Natural killer cell (primary cell): ENCODE measurements around the gene MYO1D. TPM values are rescaled to one million over a fixed set of nuclear protein-coding genes. Genes with fewer than 3 reads are reported as not detected.

ENCODE experiments used
- ATAC-seq, 3 donors: fragments of 150-1000 bp in 2 of 3; fragments of 200-7000 bp in 1 of 3; cut with Tn5 transposase; 1 replicate in 1 of 3; 2 replicates in 2 of 3; pipeline ENCODE4 v1.10.0; 2021; ENCODE audit warnings: mild to moderate bottlenecking in 2 of 3, moderate library complexity in 2 of 3
- DNase-seq, 2 donors: peaks; one replicate each; pipeline versions ENCODE4 v3.0.0 to v3.0.0-alpha.2; 2013 to 2021; ENCODE audit warnings: mixed read lengths in 1 of 2
- H3K27ac ChIP-seq: one replicate; pipeline ENCODE4 v1.5.1; 2013; ENCODE audit warnings: mild to moderate bottlenecking, low read length
- H3K27me3 ChIP-seq: one replicate; pipeline ENCODE4 v1.6.1; 2013; ENCODE audit warnings: low read length; ENCODE audit not compliant: control insufficient read depth, insufficient read depth
- H3K36me3 ChIP-seq: one replicate; pipeline ENCODE4 v1.6.1; 2013; ENCODE audit warnings: low read length; ENCODE audit not compliant: control insufficient read depth, insufficient read depth
- H3K4me1 ChIP-seq: one replicate; pipeline ENCODE4 v1.6.1; 2013; ENCODE audit warnings: low read length; ENCODE audit not compliant: control insufficient read depth, insufficient read depth
- H3K4me3 ChIP-seq: one replicate; pipeline ENCODE4 v1.5.1; 2013; ENCODE audit warnings: low read length
- H3K9me3 ChIP-seq: one replicate; pipeline ENCODE4 v1.6.1; 2013; ENCODE audit warnings: low read length; ENCODE audit not compliant: control insufficient read depth, insufficient read depth
- H3K27ac Mint-ChIP-seq, 2 donors: one replicate each; pipeline ENCODE4 v1.8.0; 2022; ENCODE audit warnings: mild to moderate bottlenecking in 2 of 2, mixed read lengths in 2 of 2, moderate library complexity in 1 of 2
- H3K27me3 Mint-ChIP-seq, 2 donors: one replicate each; pipeline ENCODE4 v1.8.0; 2022; ENCODE audit warnings: low read depth in 2 of 2, mixed read lengths in 2 of 2
- H3K36me3 Mint-ChIP-seq: one replicate; pipeline ENCODE4 v1.8.0; 2022; ENCODE audit warnings: mixed read lengths
- H3K4me1 Mint-ChIP-seq, 2 donors: one replicate each; pipeline ENCODE4 v1.8.0; 2022; ENCODE audit warnings: mixed read lengths in 2 of 2
- H3K4me3 Mint-ChIP-seq: one replicate; pipeline ENCODE4 v1.8.0; 2022; ENCODE audit warnings: mild to moderate bottlenecking, moderate library complexity, mixed read lengths
- H3K9me3 Mint-ChIP-seq, 2 donors: one replicate each; pipeline ENCODE4 v1.8.0; 2022; ENCODE audit warnings: mixed read lengths in 2 of 2
- CTCF ChIP-seq: fragments of 200-600 bp; IDR thresholded peaks from one replicate; pipeline ENCODE4 v1.8.0; 2022; ENCODE audit warnings: antibody characterized with exemption
- WGBS: methylation state at CpG from one replicate; pipeline ENCODE4 v1.1.7; 2013; ENCODE audit warnings: missing lambda C conversion rate; ENCODE audit not compliant: insufficient coverage; 5-methylcytosine and 5-hydroxymethylcytosine counted together
- intact Hi-C: fragments of 100-400 bp; cut with micrococcal nuclease; formaldehyde crosslinking; loops from one replicate; pipeline ENCODE4 v1.14.2; 2022
- total RNA-seq, 4 donors: library from RNA; stranded (reverse); fragments of 120-200 nt in 1 of 4; gene quantifications; one replicate each; pipeline versions ENCODE4 v1.2.3 to v1.2.4, GENCODE V29; 2013 to 2022

MYO1D gene
- total RNA-seq, 3 donors from 2014 or later (not counting 1 experiment from before 2014, with no cell fraction given): 6.8 to 20.2 (median 10.5) TPM

GRCh38 chr17:32807577-32807976, 69.3 kb downstream of the MYO1D start:
- Mint-ChIP-seq H3K4me3 (no peak overlapping the region), H3K36me3 (no peaks in the 10 kb centered on the region), H3K27me3 (no peaks in the 10 kb centered on the region), H3K9me3 (no peaks in the 10 kb centered on the region), H3K27ac (no peak overlapping the region), H3K4me1 (peaks cover 25 to 37% of the 10 kb centered on the region in 2 donors)
- TF ChIP-seq CTCF: no peak
- Histone ChIP-seq H3K4me1 (peaks cover 4% of the 10 kb centered on the region), H3K36me3 (no peaks in the 10 kb centered on the region), H3K27me3 (no peaks in the 10 kb centered on the region), H3K27ac (no peak overlapping the region), H3K9me3 (no peaks in the 10 kb centered on the region), H3K4me3 (no peak overlapping the region)
- ATAC-seq (no peak), DNase-seq (no peak)
- intact Hi-C loops: no loop called here
- WGBS: 86% methylated on average over 3 of the region's 3 CpGs

- no peak for ATAC-seq
- H3K36me3 Mint-ChIP-seq: no peaks in the 10 kb centered on the region
- intact Hi-C loops: no loop called here
Observed at GRCh38 chr17:32806646-32807045, 70.3 kb downstream of the MYO1D start.

GRCh38 chr17:32805029-32805976, 71.6 kb downstream of the MYO1D start:
- TF ChIP-seq CTCF: no peak
- H3K27ac ChIP-seq: peak overlapping the region; percentile 5
- H3K4me1 Mint-ChIP-seq: peaks cover 25 to 32% of the 10 kb centered on the region in 2 donors
- peak overlapping the region; percentile 64 to 71 for H3K27ac Mint-ChIP-seq
- WGBS: 65% methylated on average over 3 of the region's 5 CpGs
- no peaks in the 10 kb centered on the region for H3K27me3 ChIP-seq
- H3K36me3 Mint-ChIP-seq: no peaks in the 10 kb centered on the region
- peaks cover 0 to 2% of the 10 kb centered on the region in 2 donors for H3K27me3 Mint-ChIP-seq
- no peaks in the 10 kb centered on the region for H3K9me3 ChIP-seq
- no peak overlapping the region for H3K4me3 ChIP-seq
- no peak for DNase-seq
- ATAC-seq: peak; percentile 62 to 85 (median 65)
- no peaks in the 10 kb centered on the region for H3K9me3 Mint-ChIP-seq
- intact Hi-C loops: no loop called here
- no peaks in the 10 kb centered on the region for H3K36me3 ChIP-seq
- H3K4me3 Mint-ChIP-seq: peak overlapping the region; percentile 38
- H3K4me1 ChIP-seq: peaks cover 4% of the 10 kb centered on the region

More at GRCh38 chr17:32806646-32807045, 70.3 kb downstream of the MYO1D start:
- no peak overlapping the region for H3K27ac ChIP-seq
- no peak overlapping the region for H3K4me3 ChIP-seq
- no peak for DNase-seq
- peaks cover 25 to 32% of the 10 kb centered on the region in 2 donors for H3K4me1 Mint-ChIP-seq
- no peaks in the 10 kb centered on the region for H3K36me3 ChIP-seq
- no peaks in the 10 kb centered on the region for H3K27me3 Mint-ChIP-seq
- no peaks in the 10 kb centered on the region for H3K9me3 Mint-ChIP-seq
- H3K9me3 ChIP-seq: no peaks in the 10 kb centered on the region
- no peak overlapping the region for H3K27ac Mint-ChIP-seq
- H3K4me1 ChIP-seq: peaks cover 4% of the 10 kb centered on the region
- no peaks in the 10 kb centered on the region for H3K27me3 ChIP-seq
- TF ChIP-seq CTCF: no peak
- WGBS: no CpG with 5 or more reads among the region's 2 CpGs
- no peak overlapping the region for H3K4me3 Mint-ChIP-seq
